SIG-M5 treated with dmso at 0.1 percent for 504 hours (cell line): ENCODE measurements around the gene DMRTC2.
"Not testable (repeated sequence)": the region's sequence is repeated elsewhere in the genome, so short reads cannot be mapped to it uniquely, and the experiment has no call there.

ENCODE experiments used
- DNase-seq: peaks from one replicate; lab custom pipeline; 2025; ENCODE audit not compliant: unreplicated experiment; lab: John Stamatoyannopoulos, UW

Gene DMRTC2

GRCh38 chr19:41869374-41869955 lies 24.6 kb downstream of the DMRTC2 start:
- no peak for DNase-seq

- DNase-seq = no peak
Observed at GRCh38 chr19:41870401-41870873, 25.6 kb downstream of the DMRTC2 start.

GRCh38 chr19:41871573-41872383 lies 26.9 kb downstream of the DMRTC2 start:
- DNase-seq = peak; percentile 76

- no peak for DNase-seq
Observed at GRCh38 chr19:41872384-41872774, 27.5 kb downstream of the DMRTC2 start.

GRCh38 chr19:41872775-41873647 lies 28.2 kb downstream of the DMRTC2 start:
- DNase-seq = peak; percentile 68

GRCh38 chr19:41875973-41876372 lies 31.1 kb downstream of the DMRTC2 start:
- DNase-seq = not testable (repeated sequence)

GRCh38 chr19:41876847-41877832 lies 32.3 kb downstream of the DMRTC2 start, which contains the start of gene CD79A:
CD79A (plus strand) TSS chr19:41877279; CDS start chr19:41877305, 26 bp downstream.
- DNase-seq = peak; percentile 70

- DNase-seq = no peak
Observed at GRCh38 chr19:41877916-41878905, 33.4 kb downstream of the DMRTC2 start.

- no peak for DNase-seq
Observed at GRCh38 chr19:41879080-41879479, 34.2 kb downstream of the DMRTC2 start.

GRCh38 chr19:41879670-41880328 lies 35.0 kb downstream of the DMRTC2 start:
- no peak for DNase-seq

GRCh38 chr19:41880329-41880708 lies 35.5 kb downstream of the DMRTC2 start:
- DNase-seq = no peak

GRCh38 chr19:41882568-41883462 lies 38.0 kb downstream of the DMRTC2 start, which contains the start of gene ARHGEF1:
ARHGEF1 (plus strand) TSS chr19:41883184; CDS start chr19:41888083, 4,899 bp downstream.
- DNase-seq = peak; percentile 39

GRCh38 chr19:41883463-41883820 lies 38.6 kb downstream of the DMRTC2 start:
- DNase-seq = no peak

- peak; percentile 96 for DNase-seq
Observed at GRCh38 chr19:41883821-41884733, 39.2 kb downstream of the DMRTC2 start.

- no peak for DNase-seq
Observed at GRCh38 chr19:41886761-41887710, 42.2 kb downstream of the DMRTC2 start.
